ENCODE results near the gene AP1G2. TPM values are rescaled to one million over a fixed set of nuclear protein-coding genes. Genes with fewer than 3 reads are reported as not detected.
"Not testable (repeated sequence)": the region's sequence is repeated elsewhere in the genome, so short reads cannot be mapped to it uniquely, and the experiment has no call there.

AP1G2 gene
- 15.3 TPM for polyA plus RNA-seq (ENCODE audit: insufficient read length)

- DNase-seq (ENCODE audit: low read depth): no peak
Measured at GRCh38 chr14:23567186-23568020, at the start of gene AP1G2. Gene AP1G2, minus strand, starts transcription at chr14:23567791. Its CDS starts 477 bp downstream, at chr14:23567314.

- DNase-seq (ENCODE audit: low read depth): no peak
Measured at GRCh38 chr14:23615856-23616255, 48.3 kb upstream of the AP1G2 start.

- DNase-seq (ENCODE audit: low read depth): no peak
Measured at GRCh38 chr14:23614395-23614828, 46.8 kb upstream of the AP1G2 start.

GRCh38 chr14:23613242-23614070 is 45.9 kb upstream of the AP1G2 start:
- DNase-seq (ENCODE audit: low read depth): no peak

GRCh38 chr14:23612802-23613201 is 45.2 kb upstream of the AP1G2 start:
- DNase-seq (ENCODE audit: low read depth): no peak

GRCh38 chr14:23612354-23612732 is 44.8 kb upstream of the AP1G2 start:
- no peak for DNase-seq (ENCODE audit: low read depth)

- DNase-seq (ENCODE audit: low read depth): no peak
Measured at GRCh38 chr14:23610815-23611289, 43.3 kb upstream of the AP1G2 start.

GRCh38 chr14:23610090-23610814 is 42.7 kb upstream of the AP1G2 start:
- DNase-seq (ENCODE audit: low read depth): no peak

GRCh38 chr14:23609411-23610089 is 42.0 kb upstream of the AP1G2 start:
- not testable (repeated sequence) for DNase-seq (ENCODE audit: low read depth)

- DNase-seq (ENCODE audit: low read depth): no peak
Measured at GRCh38 chr14:23609001-23609400, 41.4 kb upstream of the AP1G2 start.

GRCh38 chr14:23608454-23608853 is 40.9 kb upstream of the AP1G2 start:
- no peak for DNase-seq (ENCODE audit: low read depth)

- DNase-seq (ENCODE audit: low read depth): no peak
Measured at GRCh38 chr14:23605931-23606585, 38.5 kb upstream of the AP1G2 start.

- DNase-seq (ENCODE audit: low read depth): no peak
Measured at GRCh38 chr14:23604675-23605170, 37.1 kb upstream of the AP1G2 start.

- DNase-seq (ENCODE audit: low read depth): no peak
Measured at GRCh38 chr14:23604148-23604547, 36.6 kb upstream of the AP1G2 start.

GRCh38 chr14:23603103-23603502 is 35.5 kb upstream of the AP1G2 start:
- no peak for DNase-seq (ENCODE audit: low read depth)

GRCh38 chr14:23602181-23603095 is 34.8 kb upstream of the AP1G2 start:
- no peak for DNase-seq (ENCODE audit: low read depth)

- DNase-seq (ENCODE audit: low read depth): no peak
Measured at GRCh38 chr14:23601845-23602180, 34.2 kb upstream of the AP1G2 start.

GRCh38 chr14:23601424-23601823 is 33.8 kb upstream of the AP1G2 start:
- DNase-seq (ENCODE audit: low read depth): no peak

- no peak for DNase-seq (ENCODE audit: low read depth)
Measured at GRCh38 chr14:23600806-23601205, 33.2 kb upstream of the AP1G2 start.

- DNase-seq (ENCODE audit: low read depth): no peak
Measured at GRCh38 chr14:23600322-23600707, 32.7 kb upstream of the AP1G2 start.

All from forelimb muscle (tissue), 1 donor.